Fibroblast of mammary gland (primary cell): Measurements from ENCODE around the gene TMEM184A.
A peak's percentile ranks its signal among the peaks of the same experiment; 100 is the strongest.

ENCODE experiments used
- DNase-seq: peaks from one replicate; pipeline ENCODE4 v3.0.0-alpha.2; 2010; ENCODE audit warnings: low read depth
- H3K4me3 ChIP-seq: 2 replicates; pipeline ENCODE4 v1.5.1; 2011; ENCODE audit warnings: low read depth, mild to moderate bottlenecking, low read length, moderate library complexity; ENCODE audit not compliant: control insufficient read depth
- CTCF ChIP-seq: conservative IDR thresholded peaks from 2 replicates; pipeline ENCODE4 v1.5.1; 2011; ENCODE audit warnings: low read depth, low read length, inconsistent platforms; ENCODE audit not compliant: control insufficient read depth, insufficient read depth

TMEM184A gene

GRCh38 chr7:1557771-1558170 is 1.8 kb upstream of the TMEM184A start:
- DNase-seq = no peak
- H3K4me3 ChIP-seq = no peak overlapping the region
- TF ChIP-seq CTCF = no peak

- DNase-seq = no peak
- no peak overlapping the region for H3K4me3 ChIP-seq
- TF ChIP-seq CTCF = no peak
These were observed 1.0 kb upstream of the TMEM184A start for GRCh38 chr7:1557006-1557405.

- peak; percentile 87 for DNase-seq
- H3K4me3 ChIP-seq = no peak overlapping the region
- TF ChIP-seq CTCF = no peak
These were observed 776 bp downstream of the TMEM184A start for GRCh38 chr7:1555046-1555812.

- no peak for TF ChIP-seq CTCF
- no peak overlapping the region for H3K4me3 ChIP-seq
- no peak for DNase-seq
These were observed 1.5 kb downstream of the TMEM184A start for GRCh38 chr7:1554333-1555045.

- DNase-seq = no peak
- no peak for TF ChIP-seq CTCF
- H3K4me3 ChIP-seq = no peak overlapping the region
These were observed 2.3 kb downstream of the TMEM184A start for GRCh38 chr7:1553512-1554210.

- TF ChIP-seq CTCF = no peak
- no peak for DNase-seq
- no peak overlapping the region for H3K4me3 ChIP-seq
These were observed 3.8 kb downstream of the TMEM184A start for GRCh38 chr7:1552200-1552599.
